Fibroblast of lung (primary cell): ENCODE results near the gene WDR49. TPM values are rescaled to one million over a fixed set of nuclear protein-coding genes. Genes with fewer than 3 reads are reported as not detected.

ENCODE experiments used
- DNase-seq, 2 donors: peaks; one replicate each; pipeline versions ENCODE4 v3.0.0 to v3.0.0-alpha.2; 2010; ENCODE audit warnings: low read depth in 2 of 2
- H2AFZ ChIP-seq: 2 replicates; pipeline ENCODE4 v1.5.1; 2012; ENCODE audit warnings: low read length, control low read depth, inconsistent platforms
- H3K27ac ChIP-seq: 2 replicates; pipeline ENCODE4 v1.5.1; 2011; ENCODE audit warnings: low read length, control low read depth; ENCODE audit not compliant: insufficient read depth
- H3K27me3 ChIP-seq: 2 replicates; pipeline ENCODE4 v1.5.1; 2011; ENCODE audit warnings: mild to moderate bottlenecking, low read length; ENCODE audit not compliant: control insufficient read depth, insufficient read depth
- H3K36me3 ChIP-seq: 2 replicates; pipeline ENCODE4 v1.5.1; 2011; ENCODE audit warnings: low read length; ENCODE audit not compliant: control insufficient read depth, insufficient read depth
- H3K4me1 ChIP-seq: 2 replicates; pipeline ENCODE4 v1.5.1; 2011; ENCODE audit warnings: low read length; ENCODE audit not compliant: control insufficient read depth, insufficient read depth; ENCODE audit errors: extremely low read depth
- H3K4me2 ChIP-seq: 2 replicates; pipeline ENCODE4 v1.5.1; 2011; ENCODE audit warnings: low read length, control low read depth; ENCODE audit not compliant: insufficient read depth; ENCODE audit errors: extremely low read depth
- H3K4me3 ChIP-seq, 4 experiments: fragments of 200-600 bp in 1 of 4; sonication (generic) in 1 of 4; replicated peaks in 1 of 4; 2 replicates each; pipeline ENCODE4 v1.5.1; 2011 to 2016; ENCODE audit warnings: low read length in 4 of 4, low read depth in 3 of 4, mild to moderate bottlenecking in 3 of 4, control low read depth in 2 of 4, inconsistent platforms in 1 of 4, mixed read lengths in 1 of 4; ENCODE audit not compliant: insufficient read depth in 1 of 4; ENCODE audit errors: control extremely low read depth in 1 of 4
- H3K79me2 ChIP-seq: 2 replicates; pipeline ENCODE4 v1.5.1; 2012; ENCODE audit warnings: mild to moderate bottlenecking, low read length, inconsistent platforms; ENCODE audit not compliant: control insufficient read depth, insufficient read depth
- H3K9ac ChIP-seq: 2 replicates; pipeline ENCODE4 v1.5.1; 2011; ENCODE audit warnings: mild to moderate bottlenecking, low read length, control low read depth; ENCODE audit not compliant: insufficient read depth
- H3K9me3 ChIP-seq: 2 replicates; pipeline ENCODE4 v1.5.1; 2012; ENCODE audit warnings: low read depth, low read length; ENCODE audit not compliant: control insufficient read depth, insufficient read depth
- H4K20me1 ChIP-seq: 2 replicates; pipeline ENCODE4 v1.5.1; 2011; ENCODE audit warnings: low read length; ENCODE audit not compliant: control insufficient read depth, insufficient read depth; ENCODE audit errors: extremely low read depth
- EZH2 ChIP-seq: IDR thresholded peaks from 2 replicates; pipeline ENCODE4 v1.5.1; 2012; ENCODE audit warnings: low read length, control low read depth, mild to moderate bottlenecking; ENCODE audit errors: missing control alignments
- polyA plus RNA-seq, 2 donors: library from polyadenylated mRNA; depleted of rRNA in 1 of 2; stranded (reverse) in 1 of 2; unstranded in 1 of 2; fragments of >200 nt; gene quantifications; 2 replicates each; pipeline ENCODE4 v1.2.1, GENCODE V29; 2011 to 2012; ENCODE audit warnings: missing spikeins in 1 of 2
- total RNA-seq: library from RNA; depleted of rRNA; stranded (reverse); fragments of >200 nt; gene quantifications from 2 replicates; pipeline ENCODE4 v1.2.1, GENCODE V29; 2014
- TF ChIP-seq, protein P1 (sequence below), 2 donors: IDR thresholded peaks in 1 of 2; conservative IDR thresholded peaks in 1 of 2; 1 replicate in 1 of 2; 2 replicates in 1 of 2; pipeline ENCODE4 v1.5.1; 2011 to 2012; ENCODE audit warnings: low read length in 2 of 2, control low read depth in 1 of 2, inconsistent platforms in 1 of 2, low read depth in 1 of 2, mild to moderate bottlenecking in 1 of 2

WDR49 gene
- total and polyA plus RNA-seq, 2 donors (not counting 1 experiment from before 2014, with no cell fraction given): under 0.01 TPM; not detected in 1

DNA sequence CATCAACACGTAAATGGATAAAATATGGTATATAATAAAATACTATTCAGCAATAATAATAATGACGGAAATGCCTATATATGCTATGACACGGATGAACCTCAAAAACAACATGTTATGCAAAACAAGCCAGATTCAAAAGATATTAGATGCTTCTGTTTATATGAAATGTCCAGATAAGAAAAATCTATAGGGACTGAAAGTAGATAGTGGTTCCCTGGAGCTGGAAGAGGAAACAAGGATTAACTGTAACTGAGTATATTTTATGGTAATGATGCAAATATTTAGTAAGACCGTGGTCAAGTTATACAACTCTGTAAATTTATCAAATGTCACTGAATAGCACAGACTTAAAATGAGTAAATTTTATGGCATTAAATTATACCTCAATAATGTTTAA is 25.8 kb upstream of the WDR49 start:
- H3K4me3 ChIP-seq: no peak overlapping the region
- H3K27me3 ChIP-seq: no peaks in the 10 kb centered on the region
- H3K4me1 ChIP-seq: no peaks in the 10 kb centered on the region
- no peaks in the 10 kb centered on the region for H4K20me1 ChIP-seq
- H3K9ac ChIP-seq: no peak overlapping the region
- TF ChIP-seq, protein P1, sequence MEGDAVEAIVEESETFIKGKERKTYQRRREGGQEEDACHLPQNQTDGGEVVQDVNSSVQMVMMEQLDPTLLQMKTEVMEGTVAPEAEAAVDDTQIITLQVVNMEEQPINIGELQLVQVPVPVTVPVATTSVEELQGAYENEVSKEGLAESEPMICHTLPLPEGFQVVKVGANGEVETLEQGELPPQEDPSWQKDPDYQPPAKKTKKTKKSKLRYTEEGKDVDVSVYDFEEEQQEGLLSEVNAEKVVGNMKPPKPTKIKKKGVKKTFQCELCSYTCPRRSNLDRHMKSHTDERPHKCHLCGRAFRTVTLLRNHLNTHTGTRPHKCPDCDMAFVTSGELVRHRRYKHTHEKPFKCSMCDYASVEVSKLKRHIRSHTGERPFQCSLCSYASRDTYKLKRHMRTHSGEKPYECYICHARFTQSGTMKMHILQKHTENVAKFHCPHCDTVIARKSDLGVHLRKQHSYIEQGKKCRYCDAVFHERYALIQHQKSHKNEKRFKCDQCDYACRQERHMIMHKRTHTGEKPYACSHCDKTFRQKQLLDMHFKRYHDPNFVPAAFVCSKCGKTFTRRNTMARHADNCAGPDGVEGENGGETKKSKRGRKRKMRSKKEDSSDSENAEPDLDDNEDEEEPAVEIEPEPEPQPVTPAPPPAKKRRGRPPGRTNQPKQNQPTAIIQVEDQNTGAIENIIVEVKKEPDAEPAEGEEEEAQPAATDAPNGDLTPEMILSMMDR (conservative IDR thresholded peaks at IDR 0.05 in 1 of 2, IDR thresholded peaks at IDR 0.05 in 1 of 2; ENCODE audit: low read depth in 1 of 2, low read length in 2 of 2): no peak
- no peak for TF ChIP-seq EZH2
- no peaks in the 10 kb centered on the region for H3K79me2 ChIP-seq
- H3K9me3 ChIP-seq: no peaks in the 10 kb centered on the region
- no peak overlapping the region for H3K4me2 ChIP-seq
- no peak for DNase-seq
- no peak overlapping the region for H3K27ac ChIP-seq
- no peak overlapping the region for H2AFZ ChIP-seq
- peaks cover 3% of the 10 kb centered on the region for H3K36me3 ChIP-seq

DNA sequence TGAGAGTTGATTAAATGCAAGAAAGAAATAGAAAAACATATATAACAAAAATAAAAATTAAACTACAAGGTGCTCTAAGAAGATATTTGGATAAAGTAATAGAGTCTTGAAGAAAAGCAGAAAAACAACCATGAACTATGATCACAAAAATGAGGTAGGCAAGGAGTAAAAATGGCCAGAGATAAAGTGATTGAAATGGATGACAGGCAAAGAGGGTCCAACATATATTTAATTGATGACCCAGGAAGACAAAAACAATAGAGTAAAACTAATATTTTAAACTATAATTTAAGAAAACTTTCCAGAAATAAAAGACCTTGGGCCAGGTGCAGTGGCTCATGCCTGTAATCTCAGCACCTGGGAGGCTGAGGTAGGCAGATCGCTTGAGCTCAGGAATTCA is 22.1 kb upstream of the WDR49 start:
- H3K27me3 ChIP-seq: no peaks in the 10 kb centered on the region
- H3K4me1 ChIP-seq: no peaks in the 10 kb centered on the region
- no peaks in the 10 kb centered on the region for H4K20me1 ChIP-seq
- TF ChIP-seq EZH2: no peak
- TF ChIP-seq, protein P1 (conservative IDR thresholded peaks at IDR 0.05 in 1 of 2, IDR thresholded peaks at IDR 0.05 in 1 of 2; ENCODE audit: low read depth in 1 of 2, low read length in 2 of 2): no peak
- H3K36me3 ChIP-seq: peaks cover 3% of the 10 kb centered on the region
- no peak overlapping the region for H3K4me3 ChIP-seq
- H3K27ac ChIP-seq: no peak overlapping the region
- H3K4me2 ChIP-seq: no peak overlapping the region
- H2AFZ ChIP-seq: no peak overlapping the region
- no peaks in the 10 kb centered on the region for H3K79me2 ChIP-seq
- no peaks in the 10 kb centered on the region for H3K9me3 ChIP-seq
- peak in 1 of 2 donors; percentile 18 for DNase-seq
- no peak overlapping the region for H3K9ac ChIP-seq

DNA sequence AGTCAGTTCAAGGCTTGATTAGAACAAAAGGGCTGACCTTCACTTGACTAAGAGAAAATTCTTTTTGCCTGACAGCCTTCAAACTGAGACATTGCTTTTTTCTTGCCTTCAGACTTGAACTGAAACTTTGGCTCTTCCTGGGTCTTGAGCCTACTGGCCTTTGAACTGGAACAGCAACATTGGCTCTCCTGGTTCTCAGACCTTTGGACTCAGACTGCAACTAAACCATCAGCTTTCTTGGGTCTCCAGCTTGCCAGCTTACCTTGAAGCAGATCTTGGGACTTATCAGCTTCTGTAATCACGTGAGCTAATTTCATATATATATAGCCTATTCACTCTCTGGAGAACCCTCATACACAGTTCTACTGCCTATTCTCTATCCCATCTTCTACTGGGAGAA is 19.5 kb upstream of the WDR49 start:
- Histone ChIP-seq H3K4me1 (no peaks in the 10 kb centered on the region), H3K4me3 (no peak overlapping the region), H2AFZ (no peak overlapping the region), H3K36me3 (peaks cover 3% of the 10 kb centered on the region), H3K27ac (no peak overlapping the region), H4K20me1 (no peaks in the 10 kb centered on the region), H3K27me3 (no peaks in the 10 kb centered on the region), H3K4me2 (no peak overlapping the region), H3K9ac (no peak overlapping the region), H3K79me2 (no peaks in the 10 kb centered on the region), H3K9me3 (no peaks in the 10 kb centered on the region)
- no peak for DNase-seq
- TF ChIP-seq EZH2: no peak
- TF ChIP-seq, protein P1 (conservative IDR thresholded peaks at IDR 0.05 in 1 of 2, IDR thresholded peaks at IDR 0.05 in 1 of 2; ENCODE audit: low read depth in 1 of 2, low read length in 2 of 2): no peak
